NCI-H128 (cell line): ENCODE data around the gene AANAT.

Source experiments
- DNase-seq: peaks from one replicate; lab custom pipeline; 2025; ENCODE audit not compliant: unreplicated experiment; lab: John Stamatoyannopoulos, UW

Gene AANAT

DNA sequence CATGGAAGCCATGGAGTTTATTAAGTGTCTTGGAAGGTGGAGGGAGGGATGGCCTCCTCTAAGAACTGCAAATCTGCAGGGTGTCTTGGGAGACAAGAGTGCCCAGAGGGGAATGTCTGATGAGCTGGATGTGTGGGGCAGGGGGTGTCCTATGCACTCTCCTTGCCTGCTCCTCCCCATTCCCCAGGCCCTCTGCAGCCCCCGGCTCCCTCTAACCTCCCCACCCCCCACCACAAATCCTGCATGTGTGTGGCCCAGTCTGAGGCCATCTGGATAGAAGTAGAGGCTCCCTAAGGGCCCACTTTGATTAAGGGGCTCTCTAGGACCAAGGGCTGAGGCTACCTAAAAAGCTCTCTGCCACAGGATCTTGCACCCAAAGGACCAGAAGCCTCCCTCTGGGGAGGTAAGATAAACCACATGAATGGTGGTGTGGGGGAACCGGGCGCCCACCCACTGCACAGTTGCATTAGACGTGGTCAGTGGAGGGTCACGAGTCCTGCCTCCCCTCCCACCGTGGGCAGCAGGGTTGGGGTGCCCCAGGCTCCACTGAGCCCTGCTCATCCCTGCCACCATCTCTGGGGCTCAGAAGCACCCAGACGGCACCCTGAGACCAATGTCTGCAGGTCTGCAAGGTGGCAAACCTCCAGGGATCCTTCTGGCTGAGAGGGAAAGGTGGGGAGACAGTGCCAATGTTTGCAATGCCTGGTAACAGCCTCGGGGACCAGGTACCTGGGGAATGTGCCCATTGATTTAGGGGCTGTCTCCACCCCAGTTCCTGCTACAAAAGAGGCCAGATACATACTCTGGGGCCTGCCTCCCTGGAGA is 618 bp downstream of the AANAT start:
- DNase-seq, result no peak

DNA sequence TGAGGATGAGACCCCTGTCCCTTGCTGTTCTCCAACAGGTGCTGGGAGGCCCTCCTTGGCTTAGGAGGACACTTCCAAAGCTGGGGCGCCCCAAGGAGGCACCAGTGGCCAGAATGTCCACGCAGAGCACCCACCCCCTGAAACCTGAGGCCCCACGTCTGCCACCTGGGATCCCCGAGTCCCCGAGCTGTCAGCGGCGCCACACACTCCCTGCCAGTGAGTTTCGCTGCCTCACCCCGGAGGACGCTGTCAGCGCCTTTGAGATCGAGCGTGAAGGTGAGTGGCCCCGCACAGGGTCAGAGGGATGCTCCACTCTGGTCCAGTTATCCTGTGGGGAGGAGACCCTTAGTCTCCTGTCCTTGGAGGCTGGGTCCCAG is 1.2 kb downstream of the AANAT start:
- DNase-seq, result no peak

DNA sequence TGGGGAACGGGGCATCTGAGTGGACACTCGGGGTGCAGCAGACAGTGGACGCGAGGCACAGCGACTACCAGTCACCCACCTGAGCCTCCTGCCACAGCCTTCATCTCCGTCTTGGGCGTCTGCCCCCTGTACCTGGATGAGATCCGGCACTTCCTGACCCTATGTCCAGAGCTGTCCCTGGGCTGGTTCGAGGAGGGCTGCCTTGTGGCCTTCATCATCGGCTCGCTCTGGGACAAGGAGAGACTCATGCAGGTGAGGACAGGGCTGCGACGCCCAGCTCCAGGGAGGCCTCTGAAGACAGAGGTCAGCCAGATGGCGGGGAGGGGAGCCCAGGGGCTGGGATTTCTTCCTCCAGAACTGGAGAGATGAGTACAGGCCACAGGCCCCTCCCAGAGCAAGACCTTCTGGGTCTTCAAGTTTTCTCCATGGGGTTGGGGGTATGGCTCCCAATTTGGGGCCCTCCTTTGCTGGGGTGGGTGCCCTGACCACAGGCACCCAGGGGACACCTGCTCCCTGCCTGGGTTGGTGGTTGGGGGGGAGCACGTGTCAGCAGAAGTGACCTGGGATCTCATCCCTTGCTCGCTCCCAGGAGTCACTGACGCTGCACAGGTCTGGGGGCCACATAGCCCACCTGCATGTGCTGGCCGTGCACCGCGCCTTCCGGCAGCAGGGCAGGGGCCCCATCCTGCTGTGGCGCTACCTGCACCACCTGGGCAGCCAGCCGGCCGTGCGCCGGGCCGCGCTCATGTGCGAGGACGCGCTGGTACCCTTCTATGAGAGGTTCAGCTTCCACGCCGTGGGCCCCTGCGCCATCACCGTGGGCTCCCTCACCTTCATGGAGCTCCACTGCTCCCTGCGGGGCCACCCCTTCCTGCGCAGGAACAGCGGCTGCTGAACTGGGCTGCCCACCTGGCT is 1.9 kb downstream of the AANAT start:
- no peak for DNase-seq

DNA sequence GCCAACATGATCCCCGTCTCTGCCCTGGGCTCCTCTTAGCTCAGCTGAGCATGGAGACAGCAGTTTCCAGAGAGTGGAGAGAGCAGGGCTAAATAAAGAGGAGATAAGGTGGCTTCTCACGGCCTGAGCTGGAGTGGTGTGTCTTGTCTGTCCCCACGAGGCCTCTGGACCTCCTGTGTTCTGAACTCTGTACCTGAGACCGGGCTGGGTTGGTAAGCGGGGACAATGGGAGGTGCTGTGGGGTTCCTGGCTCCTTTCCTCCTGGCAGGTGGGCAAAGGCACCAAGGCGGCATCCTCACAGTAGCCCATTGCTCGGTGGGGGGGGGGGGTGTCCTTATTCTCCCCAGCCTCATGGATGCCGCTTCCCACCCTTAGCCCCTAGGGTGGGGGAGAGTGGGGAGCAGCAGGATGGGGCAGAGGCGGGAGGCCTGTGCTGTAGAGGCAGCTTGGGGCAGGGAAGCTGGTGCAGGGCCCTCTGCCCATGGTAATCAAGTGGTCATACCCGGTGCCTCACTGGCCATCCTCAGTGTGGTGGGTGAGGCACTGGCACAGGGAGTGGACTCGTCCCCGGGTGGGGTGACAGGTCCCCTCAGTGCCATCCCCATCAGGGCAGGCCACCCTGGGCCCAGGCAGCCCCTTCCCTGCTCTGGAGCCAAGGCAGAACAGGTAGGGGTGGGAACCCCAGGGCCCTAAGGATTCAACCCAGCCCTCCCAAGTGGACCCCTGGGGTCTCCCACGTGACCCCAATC is 2.8 kb downstream of the AANAT start:
- no peak for DNase-seq

DNA sequence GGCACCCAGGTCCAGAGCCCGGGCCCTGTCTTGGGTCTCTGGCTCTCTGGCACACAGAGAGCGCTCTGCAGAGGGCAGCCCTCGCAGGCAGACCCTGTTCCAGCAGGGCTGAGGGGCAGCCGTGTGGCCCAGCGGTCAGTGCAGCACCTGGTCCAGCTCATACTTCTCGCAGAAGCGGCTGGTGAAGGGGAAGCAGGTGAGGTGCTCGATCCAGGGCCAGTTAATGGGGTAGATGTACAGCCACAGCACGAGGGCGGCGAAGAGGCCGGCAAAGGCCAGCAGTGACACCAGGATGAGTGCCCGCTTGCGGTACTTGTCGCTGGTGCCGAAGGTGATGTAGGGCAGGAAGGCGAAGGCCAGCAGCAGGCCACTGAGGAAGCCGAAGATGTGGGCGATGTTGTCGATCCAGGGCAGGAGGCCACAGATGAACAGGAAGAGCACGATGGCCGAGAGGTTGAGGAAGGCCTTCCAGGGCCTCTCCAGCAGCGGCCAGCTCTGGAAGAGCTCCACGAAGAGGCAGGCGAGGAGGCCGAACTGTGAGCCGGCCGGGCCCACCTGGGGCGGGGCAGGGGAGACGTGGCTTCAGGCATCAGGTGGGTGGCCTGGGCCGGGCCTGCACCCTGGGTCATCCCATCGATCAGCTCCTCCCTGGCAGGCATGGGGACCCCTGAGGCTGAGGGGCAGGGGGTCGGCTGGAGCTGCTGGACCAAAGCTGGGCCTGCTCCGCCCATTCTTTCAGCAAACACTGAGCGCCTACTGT is 4.3 kb downstream of the AANAT start:
- no peak for DNase-seq

DNA sequence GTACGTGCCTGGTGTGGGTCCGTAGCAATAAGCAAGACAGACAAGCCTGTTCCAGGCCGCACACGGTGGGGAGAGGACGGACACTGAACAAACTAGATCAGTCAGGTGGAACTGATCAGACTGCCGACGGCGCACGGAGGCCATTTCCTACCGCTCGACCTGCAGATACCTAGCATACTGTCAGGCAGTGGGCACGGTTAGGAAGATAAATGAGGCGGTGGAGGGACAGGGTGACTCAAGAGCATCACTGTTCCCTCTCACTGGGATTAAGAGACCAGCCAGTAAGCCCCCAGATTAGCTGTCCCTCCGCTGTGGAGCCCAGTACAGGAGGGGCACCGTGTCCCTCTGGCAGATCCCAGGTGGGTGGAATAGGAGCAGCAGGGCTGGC is 4.8 kb downstream of the AANAT start:
- no peak for DNase-seq

DNA sequence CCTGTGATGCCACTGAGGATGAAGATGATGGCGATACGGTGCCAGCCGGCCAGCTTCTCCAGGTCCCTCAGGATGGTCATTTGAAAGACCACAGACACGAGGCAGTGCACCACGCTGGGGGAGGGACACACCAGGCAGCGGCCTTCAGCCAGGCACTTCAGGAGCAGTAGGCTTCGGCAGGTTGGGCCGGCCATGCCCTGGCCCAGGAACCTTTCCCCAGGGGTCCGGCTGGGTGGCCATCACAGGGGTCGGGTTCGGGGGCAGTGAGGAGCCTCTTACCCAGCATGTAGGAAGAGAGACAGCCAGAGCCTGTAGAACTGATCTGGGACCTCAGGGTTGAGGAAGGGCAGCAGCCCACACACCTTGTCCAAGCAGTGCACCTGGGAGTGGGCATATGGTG is 5.3 kb downstream of the AANAT start:
- no peak for DNase-seq

DNA sequence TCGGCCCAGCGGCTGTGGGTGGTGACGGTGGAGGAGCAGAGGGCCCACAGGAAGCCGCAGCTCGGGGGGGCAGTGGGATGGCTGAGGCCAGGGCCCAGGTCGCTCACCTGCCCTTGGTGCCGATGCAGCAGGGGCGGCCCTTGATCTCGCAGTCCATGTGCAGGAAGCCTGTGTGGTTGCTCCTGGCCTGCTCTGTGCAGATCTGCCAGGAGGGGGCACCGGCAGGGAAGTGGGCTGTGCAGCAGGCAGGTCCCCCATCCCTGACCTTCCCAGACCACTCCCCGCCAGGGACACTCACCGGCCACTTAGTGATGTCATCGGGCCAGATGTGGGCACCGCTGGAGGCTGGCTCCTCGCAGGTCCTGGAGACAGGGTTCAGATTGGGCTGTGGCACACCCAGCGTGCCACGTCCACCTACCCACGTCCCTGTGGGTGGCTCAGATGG is 6.2 kb downstream of the AANAT start:
- no peak for DNase-seq

DNA sequence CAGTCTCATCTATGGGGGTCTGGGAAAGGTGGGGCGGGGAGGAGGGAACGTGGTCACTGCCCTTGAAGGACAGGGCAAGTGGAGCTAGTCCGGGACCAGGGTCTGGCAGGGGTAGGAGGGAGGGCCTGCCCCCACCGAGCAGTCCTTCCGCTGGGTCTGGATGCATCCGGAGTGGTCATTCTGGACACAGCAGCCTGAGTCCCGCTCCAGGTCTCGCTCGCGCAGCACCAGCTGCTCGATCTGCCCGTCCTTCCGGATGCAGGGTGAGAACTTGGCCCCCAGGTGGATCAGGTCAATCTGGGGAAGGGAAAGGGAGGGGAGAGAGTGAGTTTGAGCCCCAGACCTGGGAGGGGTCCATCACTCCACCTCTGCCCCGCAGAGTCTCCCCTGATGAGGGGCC is 6.8 kb downstream of the AANAT start:
- DNase-seq, result no peak

DNA sequence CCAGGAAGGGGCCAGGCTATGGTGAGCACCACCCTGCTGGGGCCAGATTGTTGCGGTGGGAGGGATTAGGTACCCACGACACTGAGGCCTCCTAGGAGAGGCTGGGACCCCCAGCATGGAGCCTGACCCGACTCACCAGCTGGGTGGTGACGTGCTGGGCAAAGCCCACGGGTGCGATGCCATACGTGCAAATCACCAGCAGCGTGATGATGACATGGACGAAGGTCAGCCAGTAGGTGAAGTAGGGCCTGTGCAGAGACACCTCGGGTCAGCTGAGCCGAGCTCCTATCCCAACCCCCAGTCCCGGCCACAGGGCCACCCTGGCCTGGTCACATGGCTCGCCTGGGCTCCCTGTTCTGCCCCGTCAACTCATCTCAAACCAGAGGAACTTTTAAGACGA is 7.5 kb downstream of the AANAT start:
- no peak for DNase-seq

DNA sequence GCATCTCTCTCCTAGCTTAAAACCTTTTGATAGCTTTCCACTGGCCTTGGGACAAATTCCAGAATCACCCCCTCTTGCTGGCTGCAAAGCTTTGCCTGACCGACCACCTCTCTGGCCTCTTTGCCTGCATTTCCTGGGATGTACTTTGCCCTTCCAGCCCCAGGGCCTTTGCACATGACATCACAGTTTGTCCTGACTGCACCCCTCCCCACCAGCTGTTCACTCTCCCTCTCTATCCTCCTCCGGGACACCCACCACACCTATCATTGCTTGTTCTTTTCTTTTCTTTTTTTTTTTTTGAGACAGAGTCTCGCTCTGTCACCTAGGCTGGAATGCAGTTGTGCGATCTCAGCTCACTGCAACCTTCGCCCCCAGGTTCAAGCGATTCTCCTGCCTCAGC is 7.9 kb downstream of the AANAT start:
- DNase-seq, result no peak

DNA sequence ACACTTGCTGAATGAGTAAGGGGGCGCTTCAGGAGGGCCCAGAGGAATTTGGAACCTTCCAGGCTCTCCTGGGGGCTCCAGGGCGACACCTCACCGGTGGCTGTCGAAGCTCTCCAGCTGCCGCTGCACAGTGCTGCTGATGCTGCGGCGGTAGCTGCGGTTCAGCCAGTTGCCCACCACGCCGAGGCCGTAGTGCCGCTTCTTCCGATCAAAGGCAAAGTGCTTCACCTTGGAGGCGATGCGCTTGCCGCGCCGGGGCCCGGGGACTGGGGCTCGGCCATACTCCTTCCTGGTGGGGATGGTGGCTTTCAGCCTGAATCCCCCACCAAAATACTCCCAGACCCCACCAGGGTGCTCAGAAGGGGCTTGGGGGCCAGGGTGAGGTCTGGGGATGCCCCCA is 9.3 kb downstream of the AANAT start:
- no peak for DNase-seq

DNA sequence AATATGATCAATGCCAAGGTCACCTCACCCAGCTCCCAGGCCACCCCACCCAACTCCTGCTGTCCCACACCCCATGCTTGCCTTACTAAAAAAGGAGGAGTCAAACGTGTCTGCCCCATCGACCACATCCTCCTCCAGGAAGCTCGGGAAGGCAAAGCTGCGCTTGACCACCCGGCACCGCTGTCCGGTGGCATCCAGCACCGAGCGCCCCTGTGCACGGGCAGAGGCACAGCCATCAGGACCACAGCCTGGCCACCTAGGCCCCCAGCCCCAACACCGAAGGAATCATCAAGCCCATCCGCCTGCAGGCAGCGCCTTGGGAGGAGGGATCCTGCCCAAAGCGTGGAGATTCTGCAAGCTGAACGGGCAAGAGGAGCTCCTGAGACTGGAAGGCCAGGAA is 10.2 kb downstream of the AANAT start:
- no peak for DNase-seq

DNA sequence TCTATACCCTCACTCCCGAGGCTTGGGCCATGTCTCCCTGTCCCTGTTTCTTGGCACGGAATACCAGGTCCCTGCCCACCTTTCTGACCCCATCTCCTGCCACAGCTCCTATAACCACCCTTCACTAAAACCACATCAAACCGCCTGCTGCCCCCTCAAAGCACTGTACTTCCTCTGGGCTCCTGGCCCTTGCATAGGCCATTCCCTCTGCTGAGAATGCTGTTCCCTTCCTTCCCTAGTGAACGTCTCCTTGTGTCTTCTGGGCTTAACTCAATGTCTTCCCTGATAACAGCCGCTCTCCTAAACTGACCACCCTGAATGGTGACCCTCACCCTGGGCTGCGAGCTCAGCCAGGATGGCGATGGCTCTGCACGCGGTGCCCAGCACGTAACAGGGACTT is 10.7 kb downstream of the AANAT start:
- DNase-seq, result no peak

DNA sequence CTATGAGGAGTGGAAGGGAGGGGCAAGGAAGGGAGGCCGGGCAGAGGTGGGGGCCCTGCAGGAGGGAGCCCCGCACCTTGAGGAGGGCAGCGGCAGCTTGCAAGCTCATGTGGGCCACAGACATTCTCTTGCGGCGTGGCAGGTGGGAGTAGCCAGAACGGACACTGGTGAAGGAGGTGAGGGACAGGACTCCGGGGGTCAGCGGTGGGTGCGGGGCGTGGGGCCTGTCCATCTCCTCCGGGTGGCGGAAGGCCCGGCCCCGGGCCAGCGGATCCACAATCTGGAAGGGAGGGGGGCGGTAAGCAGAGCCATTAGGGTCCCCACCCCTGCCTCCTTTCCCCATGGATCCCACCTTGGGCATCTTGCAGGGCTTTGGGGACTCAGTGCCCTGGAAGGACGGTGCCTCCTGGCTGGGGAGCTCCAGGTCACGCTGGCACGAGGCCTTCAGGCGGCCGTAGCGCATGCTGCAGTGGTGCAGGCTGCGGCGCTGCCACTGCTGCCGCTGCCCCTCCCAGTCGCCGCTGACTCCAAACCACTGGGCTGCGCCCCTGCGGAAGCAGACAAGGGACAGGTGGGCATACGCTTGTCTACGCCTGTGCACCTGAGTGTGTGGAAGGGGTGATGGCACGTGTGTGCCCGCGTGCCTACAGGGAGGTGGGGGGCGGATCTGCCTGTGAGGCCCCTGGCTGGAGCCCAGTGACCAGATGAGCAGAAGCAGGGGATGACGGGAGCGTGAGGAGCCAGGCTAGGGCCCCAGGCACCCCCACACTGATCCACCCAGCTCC is 11.5 kb downstream of the AANAT start:
- DNase-seq, result no peak

DNA sequence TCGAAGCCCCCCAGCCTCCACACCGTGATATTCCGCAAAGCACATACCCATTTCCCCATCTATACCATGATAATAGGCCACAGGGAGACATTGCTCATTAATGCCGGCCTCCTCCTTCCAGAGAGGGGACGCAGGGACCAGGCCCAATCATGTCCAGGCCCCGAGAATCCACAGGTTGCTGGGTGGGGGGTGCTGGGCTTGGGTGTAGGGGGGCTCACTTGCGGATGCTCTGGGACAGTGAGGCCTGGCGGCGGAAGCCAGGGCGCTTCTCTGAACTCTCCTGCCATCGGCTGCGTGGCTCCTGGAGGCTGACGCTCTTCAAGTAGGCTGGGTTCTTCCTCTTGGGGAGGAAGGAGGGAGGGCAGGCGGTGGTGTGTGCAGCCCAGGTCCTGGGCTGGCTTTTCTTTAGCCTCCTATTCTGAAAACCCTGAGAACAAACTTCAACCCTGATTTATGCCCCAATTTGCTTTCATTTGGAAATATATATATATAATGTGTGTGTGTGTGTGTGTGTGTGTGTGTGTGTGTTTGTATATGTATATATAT is 12.2 kb downstream of the AANAT start:
- DNase-seq, result no peak

DNA sequence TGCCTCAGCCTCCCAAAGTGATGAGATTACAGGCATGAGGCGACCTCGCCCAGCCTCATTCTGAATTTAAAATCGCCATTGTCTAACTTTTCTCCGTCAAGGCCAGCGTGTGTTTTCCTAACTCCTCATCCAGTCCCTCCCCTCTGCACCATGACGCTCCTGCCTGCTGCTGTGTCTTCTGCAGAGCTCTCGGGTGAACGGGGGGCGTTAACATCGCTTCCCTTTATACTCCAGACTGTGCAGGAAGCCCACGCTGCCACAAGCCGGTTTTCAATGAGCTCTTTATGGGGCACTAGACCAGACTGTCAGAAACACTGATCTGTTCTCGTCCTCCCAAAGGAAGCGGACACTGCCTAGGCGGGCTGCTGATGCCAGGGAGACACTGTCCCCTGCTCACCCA is 13.2 kb downstream of the AANAT start:
- no peak for DNase-seq

DNA sequence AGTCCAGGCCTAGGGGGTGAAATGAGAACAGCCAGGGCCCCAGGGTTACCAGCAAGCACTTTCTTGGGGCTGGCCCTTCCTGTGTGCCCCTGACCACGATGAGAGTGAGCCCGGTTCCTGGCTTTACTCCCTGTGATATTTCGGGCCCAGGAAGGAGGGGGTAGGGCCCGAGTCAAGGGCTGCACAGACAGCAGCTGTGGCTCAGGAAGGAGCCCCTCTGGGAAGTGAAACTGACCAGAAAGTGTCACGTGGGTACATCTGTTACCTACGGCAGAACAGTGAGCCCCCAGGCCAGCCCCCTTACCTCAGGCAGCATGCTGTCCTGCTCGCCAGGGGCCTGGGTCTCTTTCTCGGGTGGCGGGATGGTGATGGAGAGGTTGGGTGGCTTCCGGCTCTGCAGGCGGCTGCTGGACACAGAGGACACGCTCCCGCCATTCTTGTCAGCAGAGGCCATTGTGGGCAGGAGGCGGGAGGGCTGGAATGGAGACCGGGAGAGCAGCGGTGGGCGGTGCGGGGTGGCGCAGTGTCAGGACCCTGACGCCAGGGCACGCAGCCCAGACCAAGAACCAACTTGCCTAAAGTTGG is 13.8 kb downstream of the AANAT start:
- DNase-seq, result no peak

DNA sequence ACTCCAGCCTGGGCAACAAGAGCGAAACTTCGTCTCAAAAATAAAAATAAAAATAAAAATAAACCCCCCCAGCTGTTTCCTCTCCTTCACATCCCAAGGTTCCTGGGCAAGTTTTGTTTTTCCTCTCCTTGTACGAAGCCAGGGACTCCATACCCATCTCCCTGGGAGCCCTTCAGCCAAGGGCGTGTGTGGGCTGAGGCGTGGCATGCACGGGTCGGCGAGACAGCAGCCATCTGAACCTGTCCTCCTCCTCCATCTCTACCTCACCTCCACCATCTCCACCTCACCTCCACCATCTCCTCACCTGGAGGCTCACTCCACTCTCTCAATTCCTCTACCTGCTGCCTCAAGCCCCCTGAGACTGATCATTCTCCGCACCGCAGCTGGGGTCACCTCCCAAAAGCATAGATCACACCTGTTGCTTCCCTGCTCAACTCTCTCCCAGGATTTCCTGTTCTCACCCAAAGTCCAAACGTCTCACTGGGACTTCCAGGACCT is 16.9 kb downstream of the AANAT start:
- DNase-seq, result no peak
